Stomach (tissue), 4 donors: ENCODE measurements around the gene LRFN3.

ENCODE experiments used
- EP300 ChIP-seq: sonication (generic); formaldehyde crosslinking; IDR thresholded peaks from one replicate; pipeline ENCODE4 v1.6.1; 2017; ENCODE audit warnings: antibody characterized with exemption
- TF ChIP-seq, protein P1 (sequence below), 7 experiments: fragments of 450-650 bp in 4 of 7; fragments of 200-600 bp in 3 of 7; sonication (generic) in 3 of 7; IDR thresholded peaks; one replicate each; pipeline ENCODE4 v1.5.1; 2016 to 2019; ENCODE audit warnings: antibody characterized with exemption in 7 of 7, control low read depth in 2 of 7, mild to moderate bottlenecking in 1 of 7

GRCh38 chr19:35958660-35959039 is 22.5 kb downstream of the LRFN3 start:
- TF ChIP-seq, protein P1, sequence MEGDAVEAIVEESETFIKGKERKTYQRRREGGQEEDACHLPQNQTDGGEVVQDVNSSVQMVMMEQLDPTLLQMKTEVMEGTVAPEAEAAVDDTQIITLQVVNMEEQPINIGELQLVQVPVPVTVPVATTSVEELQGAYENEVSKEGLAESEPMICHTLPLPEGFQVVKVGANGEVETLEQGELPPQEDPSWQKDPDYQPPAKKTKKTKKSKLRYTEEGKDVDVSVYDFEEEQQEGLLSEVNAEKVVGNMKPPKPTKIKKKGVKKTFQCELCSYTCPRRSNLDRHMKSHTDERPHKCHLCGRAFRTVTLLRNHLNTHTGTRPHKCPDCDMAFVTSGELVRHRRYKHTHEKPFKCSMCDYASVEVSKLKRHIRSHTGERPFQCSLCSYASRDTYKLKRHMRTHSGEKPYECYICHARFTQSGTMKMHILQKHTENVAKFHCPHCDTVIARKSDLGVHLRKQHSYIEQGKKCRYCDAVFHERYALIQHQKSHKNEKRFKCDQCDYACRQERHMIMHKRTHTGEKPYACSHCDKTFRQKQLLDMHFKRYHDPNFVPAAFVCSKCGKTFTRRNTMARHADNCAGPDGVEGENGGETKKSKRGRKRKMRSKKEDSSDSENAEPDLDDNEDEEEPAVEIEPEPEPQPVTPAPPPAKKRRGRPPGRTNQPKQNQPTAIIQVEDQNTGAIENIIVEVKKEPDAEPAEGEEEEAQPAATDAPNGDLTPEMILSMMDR (IDR thresholded peaks at IDR 0.05): no peak
- TF ChIP-seq EP300: no peak
